ENCODE data around the gene SPINT1.
A peak's percentile ranks its signal among the peaks of the same experiment; 100 is the strongest.

SPINT1 gene

GRCh38 chr15:40841741-40842140 is 2.1 kb upstream of the SPINT1 start:
- Histone ChIP-seq H3K36me3 (ENCODE audit: control insufficient read depth in 1 of 2, insufficient read depth in 2 of 2, low read depth in 1 of 2, low read length in 2 of 2) (no peaks in the 10 kb centered on the region), H2BK15ac (ENCODE audit: low read depth, poor library complexity, severe bottlenecking) (no peak overlapping the region), H3K4me2 (ENCODE audit: low read length, poor library complexity, severe bottlenecking) (no peak overlapping the region), H3K9me3 (ENCODE audit: control insufficient read depth, low read length) (no peaks in the 10 kb centered on the region), H3K27ac (ENCODE audit: low read length, poor library complexity, severe bottlenecking) (no peak overlapping the region), H3K4me3 (ENCODE audit: insufficient read depth in 1 of 2, low read depth in 1 of 2, low read length in 2 of 2) (no peak overlapping the region), H2BK12ac (ENCODE audit: low read length in 2 of 2) (no peak overlapping the region), H3K4me1 (ENCODE audit: control insufficient read depth, insufficient read depth, low read depth, low read length) (peaks cover 24% of the 10 kb centered on the region), H2BK120ac (ENCODE audit: low read depth, low read length) (no peak overlapping the region), H3K27me3 (ENCODE audit: control insufficient read depth in 1 of 2, insufficient read depth in 1 of 2, low read length in 2 of 2) (peaks cover 0 to 57% of the 10 kb centered on the region in 2 experiments), H2AK5ac (ENCODE audit: low read length, severe bottlenecking) (no peak overlapping the region), H2BK5ac (ENCODE audit: low read depth, low read length, poor library complexity, severe bottlenecking) (no peak overlapping the region), H3K4ac (ENCODE audit: low read depth in 1 of 2, low read length in 2 of 2) (no peak overlapping the region), H4K8ac (ENCODE audit: low read length) (no peak overlapping the region), H3K18ac (ENCODE audit: low read depth in 1 of 2, low read length in 2 of 2) (no peak overlapping the region), H2AFZ (ENCODE audit: low read depth, low read length) (no peak overlapping the region), H3K9ac (ENCODE audit: low read length) (no peak overlapping the region), H4K91ac (ENCODE audit: low read length) (no peak overlapping the region), H3K14ac (ENCODE audit: low read length in 2 of 2) (no peak overlapping the region), H3K23ac (ENCODE audit: low read length in 2 of 2) (no peak overlapping the region), H3K79me1 (replicated peaks; ENCODE audit: low read length, poor library complexity, severe bottlenecking) (no peaks in the 10 kb centered on the region)
- no peak for DNase-seq
- WGBS, result 89% methylated on average over 2 of the region's 2 CpGs

DNA sequence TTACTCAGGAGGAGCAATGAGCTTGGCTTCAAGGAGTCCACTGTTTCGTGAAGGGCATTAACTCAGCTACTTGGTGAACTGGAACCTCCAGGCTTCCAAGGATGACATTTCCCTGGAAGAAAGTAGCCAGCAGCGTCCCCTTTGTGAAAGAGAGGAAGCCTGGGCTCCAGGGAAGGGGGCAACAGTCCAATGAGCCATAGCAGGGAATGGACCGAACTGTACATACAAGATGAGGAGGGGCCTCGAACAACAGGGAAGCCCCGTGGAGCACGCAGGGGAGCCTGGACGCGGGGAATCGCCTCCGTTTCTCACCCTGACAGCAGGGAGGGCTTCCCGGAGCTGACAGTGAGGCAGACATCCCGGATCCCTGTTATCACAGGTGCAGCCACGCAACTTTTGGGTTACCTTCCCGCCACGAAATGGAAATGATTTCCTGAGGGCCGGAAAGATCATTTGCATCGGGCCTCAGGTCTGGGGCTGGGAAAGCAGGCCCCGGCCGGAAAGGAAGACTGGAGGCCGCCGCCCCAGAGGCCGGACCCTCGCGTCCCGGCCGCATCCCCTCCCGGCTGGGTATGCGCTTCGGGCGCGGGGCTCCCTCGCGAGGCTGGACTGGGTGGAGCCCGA is 475 bp upstream of the SPINT1 start:
- H3K18ac ChIP-seq (ENCODE audit: low read depth in 1 of 2, low read length in 2 of 2), result no peak overlapping the region
- H3K4me1 ChIP-seq (ENCODE audit: control insufficient read depth, insufficient read depth, low read depth, low read length), result peaks cover 34% of the 10 kb centered on the region
- H3K27ac ChIP-seq (ENCODE audit: low read length, poor library complexity, severe bottlenecking), result no peak overlapping the region
- no peak overlapping the region for H3K9ac ChIP-seq (ENCODE audit: low read length)
- no peaks in the 10 kb centered on the region for H3K9me3 ChIP-seq (ENCODE audit: control insufficient read depth, low read length)
- no peak overlapping the region for H4K91ac ChIP-seq (ENCODE audit: low read length)
- H3K23ac ChIP-seq (ENCODE audit: low read length in 2 of 2), result no peak overlapping the region
- peak overlapping the region; percentile 72 for H3K4me2 ChIP-seq (ENCODE audit: low read length, poor library complexity, severe bottlenecking)
- H2BK12ac ChIP-seq (ENCODE audit: low read length in 2 of 2), result no peak overlapping the region
- H2BK5ac ChIP-seq (ENCODE audit: low read depth, low read length, poor library complexity, severe bottlenecking), result no peak overlapping the region
- no peak overlapping the region for H4K8ac ChIP-seq (ENCODE audit: low read length)
- H2BK120ac ChIP-seq (ENCODE audit: low read depth, low read length), result no peak overlapping the region
- H3K14ac ChIP-seq (ENCODE audit: low read length in 2 of 2), result no peak overlapping the region
- no peaks in the 10 kb centered on the region for H3K79me1 ChIP-seq (replicated peaks; ENCODE audit: low read length, poor library complexity, severe bottlenecking)
- no peak overlapping the region for H2AFZ ChIP-seq (ENCODE audit: low read depth, low read length)
- H3K4me3 ChIP-seq (ENCODE audit: insufficient read depth in 1 of 2, low read depth in 1 of 2, low read length in 2 of 2), result peak overlapping the region in 1 of 2 experiments; percentile 64
- no peak overlapping the region for H2BK15ac ChIP-seq (ENCODE audit: low read depth, poor library complexity, severe bottlenecking)
- WGBS, result 12% methylated on average over 33 of the region's 34 CpGs
- no peaks in the 10 kb centered on the region for H3K36me3 ChIP-seq (ENCODE audit: control insufficient read depth in 1 of 2, insufficient read depth in 2 of 2, low read depth in 1 of 2, low read length in 2 of 2)
- peaks cover 0 to 71% of the 10 kb centered on the region in 2 experiments for H3K27me3 ChIP-seq (ENCODE audit: control insufficient read depth in 1 of 2, insufficient read depth in 1 of 2, low read length in 2 of 2)
- no peak for DNase-seq
- H3K4ac ChIP-seq (ENCODE audit: low read depth in 1 of 2, low read length in 2 of 2), result no peak overlapping the region
- H2AK5ac ChIP-seq (ENCODE audit: low read length, severe bottlenecking), result no peak overlapping the region

- Histone ChIP-seq H3K27me3 (ENCODE audit: control insufficient read depth in 1 of 2, insufficient read depth in 1 of 2, low read length in 2 of 2) (peaks cover 0 to 76% of the 10 kb centered on the region in 2 experiments), H2BK120ac (ENCODE audit: low read depth, low read length) (no peak overlapping the region), H2BK12ac (ENCODE audit: low read length in 2 of 2) (peak overlapping the region in 1 of 2 experiments; percentile 15), H3K18ac (ENCODE audit: low read depth in 1 of 2, low read length in 2 of 2) (peak overlapping the region in 1 of 2 experiments; percentile 18), H3K9ac (ENCODE audit: low read length) (no peak overlapping the region), H3K79me1 (replicated peaks; ENCODE audit: low read length, poor library complexity, severe bottlenecking) (no peaks in the 10 kb centered on the region), H2AK5ac (ENCODE audit: low read length, severe bottlenecking) (no peak overlapping the region), H3K4me3 (ENCODE audit: insufficient read depth in 1 of 2, low read depth in 1 of 2, low read length in 2 of 2) (peak overlapping the region; percentile 63 to 64), H3K4ac (ENCODE audit: low read depth in 1 of 2, low read length in 2 of 2) (no peak overlapping the region), H2BK15ac (ENCODE audit: low read depth, poor library complexity, severe bottlenecking) (no peak overlapping the region), H4K91ac (ENCODE audit: low read length) (peak overlapping the region; percentile 12), H3K23ac (ENCODE audit: low read length in 2 of 2) (peak overlapping the region in 1 of 2 experiments; percentile 36), H4K8ac (ENCODE audit: low read length) (no peak overlapping the region), H2AFZ (ENCODE audit: low read depth, low read length) (peak overlapping the region; percentile 81), H3K36me3 (ENCODE audit: control insufficient read depth in 1 of 2, insufficient read depth in 2 of 2, low read depth in 1 of 2, low read length in 2 of 2) (no peaks in the 10 kb centered on the region), H2BK5ac (ENCODE audit: low read depth, low read length, poor library complexity, severe bottlenecking) (no peak overlapping the region), H3K9me3 (ENCODE audit: control insufficient read depth, low read length) (no peaks in the 10 kb centered on the region), H3K27ac (ENCODE audit: low read length, poor library complexity, severe bottlenecking) (no peak overlapping the region), H3K4me1 (ENCODE audit: control insufficient read depth, insufficient read depth, low read depth, low read length) (peaks cover 34% of the 10 kb centered on the region), H3K14ac (ENCODE audit: low read length in 2 of 2) (peak overlapping the region in 1 of 2 experiments; percentile 11), H3K4me2 (ENCODE audit: low read length, poor library complexity, severe bottlenecking) (peak overlapping the region; percentile 72)
- WGBS, result 9% methylated on average over 28 of the region's 28 CpGs
- peak; percentile 24 for DNase-seq
Measured at GRCh38 chr15:40844696-40845030, 815 bp downstream of the SPINT1 start.

DNA sequence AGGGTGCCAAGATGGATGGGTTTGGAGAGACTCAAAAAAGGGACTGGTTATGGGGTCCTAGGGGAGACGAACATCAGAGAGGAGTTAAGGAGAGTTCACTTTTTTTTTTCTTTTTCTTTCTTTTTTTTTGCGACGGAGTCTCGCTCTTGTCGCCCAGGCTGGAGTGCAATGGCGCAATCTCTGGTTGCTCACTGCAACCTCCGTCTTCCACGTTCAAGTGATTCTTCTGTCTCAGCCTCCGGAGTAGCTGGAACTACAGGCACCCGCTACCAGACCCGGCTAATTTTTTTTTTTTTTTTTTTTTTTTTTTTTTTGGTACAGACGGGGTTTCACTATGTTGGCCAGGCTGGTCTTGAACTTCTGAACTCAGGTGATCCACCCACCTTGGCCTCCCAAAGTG is 1.2 kb downstream of the SPINT1 start:
- WGBS, result 63% methylated on average over 12 of the region's 12 CpGs

More for the DNA sequence above, 1.2 kb downstream of the SPINT1 start:
- Histone ChIP-seq H3K14ac (ENCODE audit: low read length in 2 of 2) (no peak overlapping the region), H3K4me2 (ENCODE audit: low read length, poor library complexity, severe bottlenecking) (peak overlapping the region; percentile 72), H3K4me3 (ENCODE audit: insufficient read depth in 1 of 2, low read depth in 1 of 2, low read length in 2 of 2) (peak overlapping the region in 1 of 2 experiments; percentile 63), H3K79me1 (replicated peaks; ENCODE audit: low read length, poor library complexity, severe bottlenecking) (no peaks in the 10 kb centered on the region), H2BK5ac (ENCODE audit: low read depth, low read length, poor library complexity, severe bottlenecking) (no peak overlapping the region), H2BK12ac (ENCODE audit: low read length in 2 of 2) (no peak overlapping the region), H2AK5ac (ENCODE audit: low read length, severe bottlenecking) (no peak overlapping the region), H3K23ac (ENCODE audit: low read length in 2 of 2) (no peak overlapping the region), H3K9me3 (ENCODE audit: control insufficient read depth, low read length) (no peaks in the 10 kb centered on the region), H3K4me1 (ENCODE audit: control insufficient read depth, insufficient read depth, low read depth, low read length) (peaks cover 34% of the 10 kb centered on the region), H4K8ac (ENCODE audit: low read length) (no peak overlapping the region), H2BK15ac (ENCODE audit: low read depth, poor library complexity, severe bottlenecking) (no peak overlapping the region), H3K18ac (ENCODE audit: low read depth in 1 of 2, low read length in 2 of 2) (no peak overlapping the region), H3K27ac (ENCODE audit: low read length, poor library complexity, severe bottlenecking) (no peak overlapping the region), H3K4ac (ENCODE audit: low read depth in 1 of 2, low read length in 2 of 2) (no peak overlapping the region), H2AFZ (ENCODE audit: low read depth, low read length) (no peak overlapping the region), H4K91ac (ENCODE audit: low read length) (no peak overlapping the region), H3K9ac (ENCODE audit: low read length) (no peak overlapping the region), H2BK120ac (ENCODE audit: low read depth, low read length) (no peak overlapping the region), H3K27me3 (ENCODE audit: control insufficient read depth in 1 of 2, insufficient read depth in 1 of 2, low read length in 2 of 2) (peaks cover 0 to 78% of the 10 kb centered on the region in 2 experiments), H3K36me3 (ENCODE audit: control insufficient read depth in 1 of 2, insufficient read depth in 2 of 2, low read depth in 1 of 2, low read length in 2 of 2) (no peaks in the 10 kb centered on the region)
- DNase-seq, result no peak

Measured in mesenchymal stem cell (in vitro differentiated cells and primary cell).